LNCaP clone FGC (cell line): ENCODE data around the gene DAG1.
"Not testable (repeated sequence)": the region's sequence is repeated elsewhere in the genome, so short reads cannot be mapped to it uniquely, and the experiment has no call there.

Source experiments
- DNase-seq: peaks from one replicate; pipeline ENCODE4 v3.0.0-alpha.2; 2011; ENCODE audit warnings: low read depth
- H3K4me3 ChIP-seq: 2 replicates; pipeline ENCODE4 v1.5.1; 2011; ENCODE audit warnings: mild to moderate bottlenecking, low read depth, low read length, control low read depth
- TF ChIP-seq, protein P1 (sequence below): IDR thresholded peaks from 2 replicates; pipeline ENCODE4 v1.5.1; 2012; ENCODE audit warnings: mild to moderate bottlenecking; ENCODE audit not compliant: control insufficient read depth, insufficient read depth; ENCODE audit errors: extremely low read depth

DAG1 gene

DNA sequence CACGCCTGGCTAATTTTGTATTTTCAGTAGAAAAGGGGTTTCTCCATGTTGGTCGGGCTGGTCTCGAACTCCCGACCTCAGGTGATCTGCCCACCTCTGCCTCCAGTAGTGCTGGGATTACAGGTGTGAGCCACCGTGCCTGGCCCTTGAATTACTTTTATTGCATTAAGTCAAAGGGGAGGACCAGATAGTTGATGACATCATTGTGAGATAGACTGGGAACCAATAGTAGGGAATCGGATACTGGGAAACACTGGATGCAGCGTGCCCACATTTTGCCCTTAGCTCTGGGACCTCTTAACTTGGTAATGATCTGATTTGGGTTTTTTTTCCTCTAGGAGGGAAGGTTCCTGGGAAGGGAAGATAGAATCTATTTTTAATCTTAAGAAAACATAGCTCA, 19.2 kb downstream of the DAG1 start:
- TF ChIP-seq, protein P1, sequence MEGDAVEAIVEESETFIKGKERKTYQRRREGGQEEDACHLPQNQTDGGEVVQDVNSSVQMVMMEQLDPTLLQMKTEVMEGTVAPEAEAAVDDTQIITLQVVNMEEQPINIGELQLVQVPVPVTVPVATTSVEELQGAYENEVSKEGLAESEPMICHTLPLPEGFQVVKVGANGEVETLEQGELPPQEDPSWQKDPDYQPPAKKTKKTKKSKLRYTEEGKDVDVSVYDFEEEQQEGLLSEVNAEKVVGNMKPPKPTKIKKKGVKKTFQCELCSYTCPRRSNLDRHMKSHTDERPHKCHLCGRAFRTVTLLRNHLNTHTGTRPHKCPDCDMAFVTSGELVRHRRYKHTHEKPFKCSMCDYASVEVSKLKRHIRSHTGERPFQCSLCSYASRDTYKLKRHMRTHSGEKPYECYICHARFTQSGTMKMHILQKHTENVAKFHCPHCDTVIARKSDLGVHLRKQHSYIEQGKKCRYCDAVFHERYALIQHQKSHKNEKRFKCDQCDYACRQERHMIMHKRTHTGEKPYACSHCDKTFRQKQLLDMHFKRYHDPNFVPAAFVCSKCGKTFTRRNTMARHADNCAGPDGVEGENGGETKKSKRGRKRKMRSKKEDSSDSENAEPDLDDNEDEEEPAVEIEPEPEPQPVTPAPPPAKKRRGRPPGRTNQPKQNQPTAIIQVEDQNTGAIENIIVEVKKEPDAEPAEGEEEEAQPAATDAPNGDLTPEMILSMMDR, result no peak
- no peak for DNase-seq
- H3K4me3 ChIP-seq, result no peak overlapping the region

DNA sequence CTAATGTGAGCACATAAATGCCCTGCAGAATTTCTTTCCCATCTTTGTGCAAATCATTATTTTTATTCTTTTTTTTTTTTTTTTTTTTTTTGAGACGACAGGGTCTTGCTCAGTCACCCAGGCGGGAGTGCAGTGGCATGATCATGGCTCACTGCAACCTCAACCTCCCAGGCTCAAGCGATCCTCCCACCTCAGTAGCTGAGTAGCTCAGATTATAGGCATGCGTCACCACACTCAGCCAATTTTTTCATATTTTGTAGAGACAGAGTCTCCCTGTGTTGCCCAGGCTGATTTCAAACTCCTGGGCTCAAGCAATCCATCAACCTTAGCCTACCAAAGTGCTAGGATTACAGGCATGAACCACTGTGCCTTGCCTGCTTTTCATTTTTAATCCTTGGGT, 22.9 kb downstream of the DAG1 start:
- TF ChIP-seq, protein P1, result no peak
- no peak overlapping the region for H3K4me3 ChIP-seq
- no peak for DNase-seq

DNA sequence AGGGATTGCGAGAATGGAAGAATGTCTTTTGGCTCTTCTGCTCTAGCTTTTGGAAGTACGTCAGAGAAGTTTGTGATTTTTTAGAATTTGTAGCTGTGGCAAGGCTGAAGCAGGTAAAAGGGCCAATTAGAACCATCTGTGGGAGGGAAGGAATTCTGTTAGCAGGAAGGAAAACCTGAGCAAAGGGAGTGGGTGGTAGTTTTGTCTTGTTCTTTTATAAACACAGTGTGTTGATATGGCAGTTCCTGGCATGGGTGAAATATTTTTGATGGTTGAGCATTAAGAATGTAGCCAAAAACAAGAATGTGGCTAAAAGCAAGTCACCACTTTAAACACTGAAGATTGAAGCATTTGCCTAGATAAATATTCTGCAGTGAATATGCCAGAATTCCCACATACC, 23.8 kb downstream of the DAG1 start:
- DNase-seq, result no peak
- TF ChIP-seq, protein P1, result no peak
- no peak overlapping the region for H3K4me3 ChIP-seq

DNA sequence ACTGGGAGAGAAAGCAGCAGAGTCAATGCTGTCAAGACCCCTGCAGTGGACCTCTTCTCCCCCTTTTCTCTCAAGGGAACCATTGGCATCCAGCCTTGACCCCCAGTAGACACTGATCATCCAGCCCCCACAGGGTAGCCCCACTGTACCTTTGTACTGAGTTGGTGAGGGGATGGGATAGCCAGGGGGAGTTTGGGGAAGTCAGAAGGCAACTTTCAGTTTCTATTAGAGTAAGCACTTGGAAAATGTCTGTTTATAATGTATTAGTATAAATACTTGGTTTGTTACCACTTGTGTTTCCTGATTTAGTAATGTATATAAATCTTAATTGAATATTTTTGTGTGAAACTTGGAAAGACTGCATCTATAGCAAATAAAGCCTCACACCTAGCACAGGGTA, 25.0 kb downstream of the DAG1 start:
- no peak for DNase-seq
- TF ChIP-seq, protein P1, result no peak
- no peak overlapping the region for H3K4me3 ChIP-seq

DNA sequence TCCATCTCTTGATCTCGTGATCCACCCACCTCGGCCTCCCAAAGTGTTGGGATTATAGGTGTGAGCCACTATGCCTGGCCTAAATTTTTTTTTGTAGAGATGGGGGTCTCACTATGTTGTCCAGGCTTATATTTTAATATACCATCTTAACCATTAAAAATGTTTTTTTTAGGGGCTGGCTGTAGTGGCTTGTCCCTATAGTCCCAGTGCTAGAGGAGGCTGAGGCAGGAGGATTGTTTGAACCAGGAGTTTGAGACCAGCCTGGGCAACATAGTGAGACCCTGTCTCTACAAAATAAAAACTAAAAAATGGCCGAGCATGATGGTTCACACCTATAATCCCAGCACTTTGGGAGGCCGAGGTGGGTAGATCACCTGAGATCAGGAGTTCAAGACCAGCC, 26.8 kb downstream of the DAG1 start:
- not testable (repeated sequence) for H3K4me3 ChIP-seq, DNase-seq

DNA sequence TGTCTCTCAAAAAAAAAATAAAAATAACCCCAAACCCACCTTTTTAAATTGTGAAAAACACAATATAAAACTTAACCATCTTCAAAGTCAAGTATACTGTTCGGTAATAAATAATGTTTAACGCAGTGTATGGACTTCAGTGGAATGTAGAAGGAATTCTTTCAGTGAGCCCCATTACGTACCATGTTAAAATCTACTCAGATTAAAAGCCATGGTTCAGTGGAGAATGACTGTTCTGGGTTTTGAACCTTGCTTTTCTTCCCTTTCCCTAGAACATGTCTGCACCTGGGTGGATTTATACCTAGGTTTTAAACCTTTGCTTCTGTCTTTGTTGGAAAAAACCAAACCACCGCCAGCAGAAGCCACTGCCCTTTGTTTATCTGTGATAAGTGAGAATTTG, 27.5 kb downstream of the DAG1 start:
- TF ChIP-seq, protein P1, result no peak
- no peak overlapping the region for H3K4me3 ChIP-seq
- no peak for DNase-seq

DNA sequence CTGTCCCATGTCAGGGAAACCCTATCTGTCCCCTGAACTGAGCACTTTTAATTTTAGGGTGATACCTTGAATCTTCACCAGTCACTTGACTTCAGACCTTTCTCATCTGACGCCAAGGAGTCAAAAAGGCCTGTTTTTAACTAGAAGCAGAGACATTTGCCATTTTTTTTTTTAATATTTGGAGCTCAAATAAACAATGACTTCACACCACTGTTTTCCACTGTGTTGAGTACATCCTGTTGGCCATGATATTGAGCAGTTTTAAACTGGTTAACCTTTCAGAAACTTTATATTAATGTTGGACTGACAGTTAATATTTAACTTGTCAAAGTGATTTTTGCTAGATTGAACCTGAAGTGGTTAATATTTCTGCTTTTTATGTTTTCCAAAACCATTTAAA, 28.2 kb downstream of the DAG1 start:
- no peak for DNase-seq
- TF ChIP-seq, protein P1, result no peak
- H3K4me3 ChIP-seq, result no peak overlapping the region

DNA sequence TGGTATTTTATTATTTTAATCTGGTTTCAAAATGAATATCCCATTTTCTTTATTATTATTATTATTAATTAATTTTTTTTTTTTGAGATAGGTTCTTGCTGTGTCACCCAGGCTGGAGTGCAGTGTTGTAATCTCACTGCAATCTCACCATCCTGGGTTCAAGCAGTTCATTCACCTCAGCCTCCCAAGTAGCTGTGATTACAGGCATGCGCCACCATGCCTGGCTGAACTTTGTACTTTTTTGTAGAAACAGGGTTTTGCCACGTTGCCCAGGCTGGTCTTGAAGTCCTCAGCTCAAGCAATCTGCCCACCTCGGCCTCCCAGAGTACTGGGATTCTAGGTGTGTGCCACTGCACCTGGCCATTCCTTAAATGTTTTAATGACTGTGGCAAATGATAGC, 28.6 kb downstream of the DAG1 start:
- TF ChIP-seq, protein P1, result no peak

More for the DNA sequence above, 28.6 kb downstream of the DAG1 start:
- no peak for DNase-seq
- H3K4me3 ChIP-seq, result no peak overlapping the region
